ENCODE data around the gene MACO1. TPM values are rescaled to one million over a fixed set of nuclear protein-coding genes. Genes with fewer than 3 reads are reported as not detected.
A peak's percentile ranks its signal among the peaks of the same experiment; 100 is the strongest.

Gene MACO1
- total RNA-seq, 1 experiment from 2014 or later: 22.9 TPM

DNA sequence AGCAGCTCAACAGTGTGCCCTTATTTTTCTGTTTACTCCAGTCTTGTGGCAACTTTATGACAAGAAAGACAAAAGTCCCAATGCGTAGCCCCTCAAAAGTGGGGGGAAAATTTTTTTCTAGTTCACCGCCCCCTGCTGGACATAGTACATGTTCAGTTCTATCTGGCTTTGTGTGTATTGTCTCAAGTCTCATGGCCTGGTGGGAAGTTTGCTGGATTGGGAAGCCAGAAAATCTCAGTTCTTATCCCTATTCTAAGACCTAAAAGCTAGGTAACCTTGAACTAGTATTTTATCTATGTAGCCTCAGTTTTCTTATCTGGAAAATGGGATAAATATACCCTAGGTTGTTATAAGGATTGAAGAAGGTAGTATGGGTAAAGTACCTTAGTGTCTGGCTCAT is 56.9 kb downstream of the MACO1 start:
- CTCF ChIA-PET: no interaction called here
- TF ChIP-seq, protein P1, sequence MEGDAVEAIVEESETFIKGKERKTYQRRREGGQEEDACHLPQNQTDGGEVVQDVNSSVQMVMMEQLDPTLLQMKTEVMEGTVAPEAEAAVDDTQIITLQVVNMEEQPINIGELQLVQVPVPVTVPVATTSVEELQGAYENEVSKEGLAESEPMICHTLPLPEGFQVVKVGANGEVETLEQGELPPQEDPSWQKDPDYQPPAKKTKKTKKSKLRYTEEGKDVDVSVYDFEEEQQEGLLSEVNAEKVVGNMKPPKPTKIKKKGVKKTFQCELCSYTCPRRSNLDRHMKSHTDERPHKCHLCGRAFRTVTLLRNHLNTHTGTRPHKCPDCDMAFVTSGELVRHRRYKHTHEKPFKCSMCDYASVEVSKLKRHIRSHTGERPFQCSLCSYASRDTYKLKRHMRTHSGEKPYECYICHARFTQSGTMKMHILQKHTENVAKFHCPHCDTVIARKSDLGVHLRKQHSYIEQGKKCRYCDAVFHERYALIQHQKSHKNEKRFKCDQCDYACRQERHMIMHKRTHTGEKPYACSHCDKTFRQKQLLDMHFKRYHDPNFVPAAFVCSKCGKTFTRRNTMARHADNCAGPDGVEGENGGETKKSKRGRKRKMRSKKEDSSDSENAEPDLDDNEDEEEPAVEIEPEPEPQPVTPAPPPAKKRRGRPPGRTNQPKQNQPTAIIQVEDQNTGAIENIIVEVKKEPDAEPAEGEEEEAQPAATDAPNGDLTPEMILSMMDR (conservative IDR thresholded peaks at IDR 0.05; ENCODE audit: low read depth, low read length): peak; percentile 72
- TF ChIP-seq EZH2 (IDR thresholded peaks at IDR 0.05; ENCODE audit: borderline replicate concordance, low read depth, low read length, poor library complexity, severe bottlenecking): no peak

DNA sequence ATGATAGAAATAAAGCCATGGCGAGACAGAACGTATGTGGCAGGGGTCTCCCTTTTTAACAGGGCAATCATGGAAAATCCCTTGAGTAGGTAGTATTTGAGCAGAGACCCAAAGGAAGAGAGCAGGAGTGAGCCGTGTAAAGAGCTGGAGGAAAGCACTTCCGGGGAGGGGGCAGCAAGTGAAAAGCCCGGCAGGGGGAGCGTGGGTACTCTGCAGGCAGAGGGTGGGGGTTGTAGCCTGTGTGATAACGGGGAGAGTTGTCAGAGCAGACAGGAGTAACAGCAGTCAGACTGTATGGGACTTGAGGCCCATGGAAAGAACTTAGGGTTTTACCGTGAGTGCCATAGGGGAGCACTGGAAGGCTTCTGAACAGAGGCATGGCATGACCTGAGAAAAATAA is 61.6 kb downstream of the MACO1 start:
- H3K36me3 ChIP-seq (ENCODE audit: insufficient read depth, low read length, poor library complexity, severe bottlenecking): peaks cover 15% of the 10 kb centered on the region
- no peaks in the 10 kb centered on the region for H3K27me3 ChIP-seq (replicated peaks; ENCODE audit: insufficient read depth, low read depth, low read length, poor library complexity)
- TF ChIP-seq, protein P1 (conservative IDR thresholded peaks at IDR 0.05; ENCODE audit: low read depth, low read length): no peak
- TF ChIP-seq EZH2 (IDR thresholded peaks at IDR 0.05; ENCODE audit: borderline replicate concordance, low read depth, low read length, poor library complexity, severe bottlenecking): no peak
- intact Hi-C loops (cut with micrococcal nuclease; ENCODE audit: unreplicated experiment): no loop called here
- BruUV-seq (replicated peaks): no TSS peak
- no peak overlapping the region for H3K4me3 ChIP-seq (ENCODE audit: low read depth, low read length, poor library complexity, severe bottlenecking)
- no peaks in the 10 kb centered on the region for H3K9me3 ChIP-seq (ENCODE audit: low read depth, low read length, poor library complexity, severe bottlenecking)
- ChIA-PET CTCF (interaction anchor here (0.6 kb wide), 1 partner anchor 29 kb away, joined by 3 read pairs; no protein-coding TSS in a partner anchor), POLR2A (ENCODE audit: low non-redundant PET) (no interaction called here)
- no peaks in the 10 kb centered on the region for H3K4me1 ChIP-seq (ENCODE audit: insufficient read depth, low read length, poor library complexity, severe bottlenecking)
- no peak overlapping the region for H3K27ac ChIP-seq (ENCODE audit: low read depth, low read length, poor library complexity, severe bottlenecking)
- no peak for DNase-seq (ENCODE audit: low spot score)

More for the DNA sequence above, 56.9 kb downstream of the MACO1 start:
- DNase-seq (ENCODE audit: low spot score): peak; percentile 38
- POLR2A ChIA-PET (ENCODE audit: low non-redundant PET): no interaction called here
- H3K4me1 ChIP-seq (ENCODE audit: insufficient read depth, low read length, poor library complexity, severe bottlenecking): no peaks in the 10 kb centered on the region
- no TSS peak for BruUV-seq (replicated peaks)
- H3K27ac ChIP-seq (ENCODE audit: low read depth, low read length, poor library complexity, severe bottlenecking): no peak overlapping the region
- H3K36me3 ChIP-seq (ENCODE audit: insufficient read depth, low read length, poor library complexity, severe bottlenecking): peaks cover 15% of the 10 kb centered on the region
- H3K27me3 ChIP-seq (replicated peaks; ENCODE audit: insufficient read depth, low read depth, low read length, poor library complexity): no peaks in the 10 kb centered on the region
- H3K4me3 ChIP-seq (ENCODE audit: low read depth, low read length, poor library complexity, severe bottlenecking): no peak overlapping the region
- H3K9me3 ChIP-seq (ENCODE audit: low read depth, low read length, poor library complexity, severe bottlenecking): no peaks in the 10 kb centered on the region
- intact Hi-C loops (cut with micrococcal nuclease; ENCODE audit: unreplicated experiment): no loop called here

DNA sequence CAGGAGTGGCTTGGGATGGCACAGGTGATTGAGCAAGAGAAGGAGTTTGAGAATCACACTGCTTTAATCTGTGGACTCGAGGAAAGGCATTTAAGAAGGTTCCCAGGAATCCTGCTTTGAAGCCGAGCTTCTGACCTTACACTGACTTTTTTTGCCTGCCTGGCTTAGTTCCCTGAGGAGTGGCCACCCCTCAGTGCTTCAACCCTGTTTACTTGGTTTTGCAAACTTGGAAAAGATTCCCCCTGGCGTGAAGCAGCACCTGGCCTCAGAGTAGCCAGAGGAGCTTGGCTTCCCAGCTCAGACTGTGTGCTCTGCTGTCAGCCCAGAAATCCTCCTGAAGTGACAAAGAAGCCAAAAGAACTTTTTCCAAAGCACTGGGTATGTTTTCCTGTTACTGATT is 64.3 kb downstream of the MACO1 start:
- no TSS peak for BruUV-seq (replicated peaks)

More for the DNA sequence above, 64.3 kb downstream of the MACO1 start:
- Histone ChIP-seq H3K4me3 (ENCODE audit: low read depth, low read length, poor library complexity, severe bottlenecking) (no peak overlapping the region), H3K27ac (ENCODE audit: low read depth, low read length, poor library complexity, severe bottlenecking) (no peak overlapping the region), H3K9me3 (ENCODE audit: low read depth, low read length, poor library complexity, severe bottlenecking) (no peaks in the 10 kb centered on the region), H3K4me1 (ENCODE audit: insufficient read depth, low read length, poor library complexity, severe bottlenecking) (no peaks in the 10 kb centered on the region), H3K36me3 (ENCODE audit: insufficient read depth, low read length, poor library complexity, severe bottlenecking) (peaks cover 6% of the 10 kb centered on the region), H3K27me3 (replicated peaks; ENCODE audit: insufficient read depth, low read depth, low read length, poor library complexity) (no peaks in the 10 kb centered on the region)
- ChIA-PET CTCF (no interaction called here), POLR2A (ENCODE audit: low non-redundant PET) (no interaction called here)
- TF ChIP-seq, protein P1 (conservative IDR thresholded peaks at IDR 0.05; ENCODE audit: low read depth, low read length): no peak
- no peak for TF ChIP-seq EZH2 (IDR thresholded peaks at IDR 0.05; ENCODE audit: borderline replicate concordance, low read depth, low read length, poor library complexity, severe bottlenecking)
- no peak for DNase-seq (ENCODE audit: low spot score)
- intact Hi-C loops (cut with micrococcal nuclease; ENCODE audit: unreplicated experiment): no loop called here
